Mammary epithelial cell (primary cell): ENCODE data around the gene NLRP13.

Experiments
- CTCF ChIP-seq, 2 donors: IDR thresholded peaks in 1 of 2; conservative IDR thresholded peaks in 1 of 2; 2 replicates each; pipeline ENCODE4 v1.5.1; 2011 to 2012; ENCODE audit warnings: inconsistent platforms in 2 of 2, low read length in 2 of 2, mild to moderate bottlenecking in 2 of 2, control low read depth in 1 of 2, low read depth in 1 of 2; ENCODE audit not compliant: insufficient read depth in 1 of 2; ENCODE audit errors: extremely low read depth in 1 of 2
- EZH2 ChIP-seq: IDR thresholded peaks from 2 replicates; pipeline ENCODE4 v1.6.1; 2012; ENCODE audit warnings: low read length, inconsistent platforms, borderline replicate concordance

- TF ChIP-seq CTCF (conservative IDR thresholded peaks at IDR 0.05 in 1 of 2, IDR thresholded peaks at IDR 0.05 in 1 of 2; ENCODE audit: extremely low read depth in 1 of 2, insufficient read depth in 1 of 2, low read depth in 1 of 2, low read length in 2 of 2) (no peak), EZH2 (no peak)
Observed at GRCh38 chr19:55930996-55931515, 1.1 kb downstream of the NLRP13 start.
